Testis (tissue), 3 donors: ENCODE measurements around the gene P3H2. TPM values are rescaled to one million over a fixed set of nuclear protein-coding genes. Genes with fewer than 3 reads are reported as not detected.

Source experiments
- DNase-seq: peaks from one replicate; pipeline ENCODE4 v3.0.0-alpha.2; 2019
- H3K27ac ChIP-seq, 2 donors: fragments of 200-600 bp; sonication (generic); one replicate each; pipeline ENCODE4 v1.5.1; 2019
- H3K27me3 ChIP-seq: fragments of 200-600 bp; sonication (generic); one replicate; pipeline ENCODE4 v1.5.1; 2019
- H3K36me3 ChIP-seq: fragments of 200-600 bp; sonication (generic); one replicate; pipeline ENCODE4 v1.5.1; 2017; ENCODE audit warnings: low read depth; ENCODE audit errors: missing control alignments
- H3K4me1 ChIP-seq: fragments of 200-600 bp; sonication (generic); one replicate; pipeline ENCODE4 v1.5.1; 2019
- H3K4me3 ChIP-seq, 2 donors: fragments of 200-600 bp; sonication (generic); one replicate each; pipeline ENCODE4 v1.5.1; 2017 to 2019
- H3K9me3 ChIP-seq: fragments of 200-600 bp; sonication (generic); one replicate; pipeline ENCODE4 v1.5.1; 2017
- POLR2A ChIP-seq: fragments of 450-650 bp; IDR thresholded peaks from one replicate; pipeline ENCODE4 v1.6.1; 2017; ENCODE audit warnings: antibody characterized with exemption, mild to moderate bottlenecking, moderate library complexity
- WGBS, 2 donors: methylation state at CpG; one replicate each; pipeline ENCODE4 v1.1.5; 2018; 5-methylcytosine and 5-hydroxymethylcytosine counted together
- intact Hi-C: fragments of 100-400 bp; cut with DNase I; formaldehyde crosslinking; loops from one replicate; pipeline ENCODE4 v1.15.1; 2023; ENCODE audit warnings: low total_unique reads
- polyA plus RNA-seq: library from polyadenylated mRNA; stranded (reverse); fragments of 350-450 nt; fragmentation: Illumina TruSeq; extraction: RNeasy Lipid Tissue Mini Kit (QIAGEN cat#74804); gene quantifications from one replicate; pipeline ENCODE4 v1.2.3, GENCODE V29; 2014; ENCODE audit warnings: low read depth, low replicate concordance; ENCODE audit not compliant: insufficient read depth
- total RNA-seq, 2 donors: library from RNA; depleted of rRNA; stranded (reverse); fragments of >200 nt; gene quantifications; one replicate each; pipeline ENCODE4 v1.2.3, GENCODE V29; 2016
- TF ChIP-seq, protein P1 (sequence below), 3 experiments: fragments of 450-650 bp in 2 of 3; fragments of 200-600 bp in 1 of 3; sonication (generic) in 1 of 3; IDR thresholded peaks; one replicate each; pipeline ENCODE4 v1.5.1; 2016 to 2019; ENCODE audit warnings: antibody characterized with exemption in 3 of 3, mild to moderate bottlenecking in 2 of 3, moderate library complexity in 1 of 3

The P3H2 gene
- total and polyA plus RNA-seq, 3 donors from 2014 or later, result 7.2 to 11.0 (median 10.1) TPM

DNA sequence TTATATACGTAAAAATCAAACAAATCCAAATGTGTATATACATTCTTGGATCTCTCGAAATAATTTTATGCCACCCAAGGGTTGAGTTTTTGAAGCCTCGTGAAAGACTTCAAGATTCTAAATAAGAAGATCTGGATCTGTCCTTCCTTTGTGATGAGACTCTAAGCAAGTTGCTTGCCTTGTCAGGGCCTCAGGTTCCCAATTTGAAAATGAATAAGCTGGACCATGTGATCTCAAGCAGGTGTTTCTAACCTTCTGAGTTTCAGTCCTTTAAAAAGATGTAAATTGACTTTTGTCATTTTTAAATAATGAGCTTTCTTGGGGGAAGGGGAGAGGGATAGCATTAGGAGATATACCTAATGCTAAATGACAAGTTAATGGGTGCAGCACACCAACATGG is 137.1 kb downstream of the P3H2 start:
- 91 to 94% methylated on average over 3 of the region's 3 CpGs for WGBS, 2 donors
- no peak for DNase-seq
- Histone ChIP-seq H3K27me3 (no peaks in the 10 kb centered on the region), H3K36me3 (no peaks in the 10 kb centered on the region), H3K9me3 (no peaks in the 10 kb centered on the region), H3K4me3 (no peak overlapping the region), H3K4me1 (peaks cover 8% of the 10 kb centered on the region), H3K27ac (no peak overlapping the region)
- intact Hi-C loops, result no loop called here
- no peak for TF ChIP-seq POLR2A
- TF ChIP-seq, protein P1, sequence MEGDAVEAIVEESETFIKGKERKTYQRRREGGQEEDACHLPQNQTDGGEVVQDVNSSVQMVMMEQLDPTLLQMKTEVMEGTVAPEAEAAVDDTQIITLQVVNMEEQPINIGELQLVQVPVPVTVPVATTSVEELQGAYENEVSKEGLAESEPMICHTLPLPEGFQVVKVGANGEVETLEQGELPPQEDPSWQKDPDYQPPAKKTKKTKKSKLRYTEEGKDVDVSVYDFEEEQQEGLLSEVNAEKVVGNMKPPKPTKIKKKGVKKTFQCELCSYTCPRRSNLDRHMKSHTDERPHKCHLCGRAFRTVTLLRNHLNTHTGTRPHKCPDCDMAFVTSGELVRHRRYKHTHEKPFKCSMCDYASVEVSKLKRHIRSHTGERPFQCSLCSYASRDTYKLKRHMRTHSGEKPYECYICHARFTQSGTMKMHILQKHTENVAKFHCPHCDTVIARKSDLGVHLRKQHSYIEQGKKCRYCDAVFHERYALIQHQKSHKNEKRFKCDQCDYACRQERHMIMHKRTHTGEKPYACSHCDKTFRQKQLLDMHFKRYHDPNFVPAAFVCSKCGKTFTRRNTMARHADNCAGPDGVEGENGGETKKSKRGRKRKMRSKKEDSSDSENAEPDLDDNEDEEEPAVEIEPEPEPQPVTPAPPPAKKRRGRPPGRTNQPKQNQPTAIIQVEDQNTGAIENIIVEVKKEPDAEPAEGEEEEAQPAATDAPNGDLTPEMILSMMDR (IDR thresholded peaks at IDR 0.05), result no peak

DNA sequence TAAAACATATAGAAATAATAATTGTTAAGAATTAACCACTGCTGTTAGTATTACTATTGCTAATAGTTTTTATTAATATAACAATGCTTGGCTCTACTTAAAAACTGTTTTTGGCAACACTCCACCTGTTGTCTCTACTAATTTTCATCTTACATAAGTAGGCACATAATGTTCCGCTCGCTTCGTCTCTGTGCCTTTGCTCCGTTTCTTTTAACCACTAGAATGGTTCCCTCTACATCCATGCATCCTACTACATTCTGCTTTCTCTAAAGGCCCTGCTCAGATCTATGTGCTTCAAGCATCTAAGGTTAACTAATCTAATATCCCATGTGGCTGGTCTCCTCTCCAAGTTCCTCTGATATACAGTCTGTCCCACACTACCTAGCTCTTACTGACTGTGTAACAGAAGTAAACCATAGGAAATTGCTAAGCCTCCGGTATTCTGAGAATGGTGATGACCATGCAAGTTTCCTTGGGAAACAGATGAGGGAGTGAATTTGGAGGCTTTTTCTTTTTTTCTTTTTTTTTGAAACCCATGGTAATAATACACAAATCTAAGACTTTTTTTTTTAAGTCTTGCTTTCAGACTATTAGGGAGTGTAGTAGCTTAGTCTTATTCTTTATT is 138.3 kb downstream of the P3H2 start:
- peaks cover 8% of the 10 kb centered on the region for H3K4me1 ChIP-seq
- no peak overlapping the region for H3K27ac ChIP-seq
- TF ChIP-seq POLR2A, result no peak
- TF ChIP-seq, protein P1 (IDR thresholded peaks at IDR 0.05), result no peak
- H3K36me3 ChIP-seq, result no peaks in the 10 kb centered on the region
- H3K9me3 ChIP-seq, result no peaks in the 10 kb centered on the region
- intact Hi-C loops, result no loop called here
- H3K4me3 ChIP-seq, result no peak overlapping the region
- no peaks in the 10 kb centered on the region for H3K27me3 ChIP-seq
- no peak for DNase-seq
- 39 to 53% methylated on average over 5 of the region's 5 CpGs for WGBS, 2 donors

DNA sequence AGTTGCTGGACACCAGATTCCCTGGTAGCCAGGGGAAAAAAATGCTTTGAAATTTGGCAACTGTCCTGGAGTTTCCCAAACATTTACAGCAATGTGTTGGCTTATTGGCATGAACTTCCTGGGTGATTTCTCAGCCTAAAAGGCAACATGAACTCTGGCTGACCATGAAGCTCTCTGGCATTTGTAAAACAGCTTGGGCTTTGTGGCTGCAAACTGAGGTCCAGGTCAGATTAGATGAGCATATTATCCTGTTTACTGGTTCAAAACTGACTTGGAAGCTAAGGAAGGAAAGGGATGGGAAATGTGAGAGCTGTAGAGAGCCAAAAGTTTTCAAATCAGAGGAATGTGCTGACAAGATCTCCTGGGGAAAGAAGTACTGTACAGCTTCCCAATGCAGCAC is 139.0 kb downstream of the P3H2 start:
- no peaks in the 10 kb centered on the region for H3K27me3 ChIP-seq
- intact Hi-C loops, result no loop called here

DNA sequence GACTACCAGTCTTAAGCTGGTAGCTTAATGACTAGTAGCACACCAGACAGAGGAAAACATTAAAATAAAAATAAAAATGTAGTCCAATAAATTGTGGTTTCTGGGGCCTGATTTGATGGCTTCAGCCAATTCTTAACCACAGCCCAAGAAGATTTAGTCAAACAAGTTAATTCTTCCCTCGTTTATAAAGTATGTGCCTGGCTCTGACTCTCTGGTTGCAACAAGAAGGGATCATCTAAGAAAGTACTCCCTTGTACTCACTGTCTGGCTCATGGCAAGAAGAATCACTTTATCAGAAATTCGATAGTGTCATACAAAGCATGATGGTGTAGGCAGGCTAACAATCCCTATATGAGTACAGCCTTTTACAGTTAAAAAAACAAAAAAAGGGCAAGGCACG is 141.9 kb downstream of the P3H2 start:
- no peak overlapping the region for H3K4me3 ChIP-seq
- intact Hi-C loops, result no loop called here

More for the DNA sequence above, 139.0 kb downstream of the P3H2 start:
- no peak overlapping the region for H3K27ac ChIP-seq
- DNase-seq, result peak; percentile 31
- no peak for TF ChIP-seq POLR2A
- TF ChIP-seq, protein P1 (IDR thresholded peaks at IDR 0.05), result no peak
- no peak overlapping the region for H3K4me3 ChIP-seq
- H3K36me3 ChIP-seq, result no peaks in the 10 kb centered on the region
- no peaks in the 10 kb centered on the region for H3K9me3 ChIP-seq
- peaks cover 8% of the 10 kb centered on the region for H3K4me1 ChIP-seq

More for the DNA sequence above, 141.9 kb downstream of the P3H2 start:
- H3K36me3 ChIP-seq, result no peaks in the 10 kb centered on the region
- 90% methylated on average over 3 of the region's 3 CpGs for WGBS, 2 donors
- H3K4me1 ChIP-seq, result peaks cover 8% of the 10 kb centered on the region
- H3K27ac ChIP-seq, result no peak overlapping the region
- no peaks in the 10 kb centered on the region for H3K9me3 ChIP-seq
- no peaks in the 10 kb centered on the region for H3K27me3 ChIP-seq
- TF ChIP-seq, protein P1 (IDR thresholded peaks at IDR 0.05), result no peak
- no peak for TF ChIP-seq POLR2A
- no peak for DNase-seq
